ENCODE data around the gene NPIPB4. TPM values are rescaled to one million over a fixed set of nuclear protein-coding genes. Genes with fewer than 3 reads are reported as not detected.
"Not testable (repeated sequence)": the region's sequence is repeated elsewhere in the genome, so short reads cannot be mapped to it uniquely, and the experiment has no call there.

NPIPB4 gene
- total RNA-seq, 2 donors from 2014 or later, result 145 to 202 TPM

DNA sequence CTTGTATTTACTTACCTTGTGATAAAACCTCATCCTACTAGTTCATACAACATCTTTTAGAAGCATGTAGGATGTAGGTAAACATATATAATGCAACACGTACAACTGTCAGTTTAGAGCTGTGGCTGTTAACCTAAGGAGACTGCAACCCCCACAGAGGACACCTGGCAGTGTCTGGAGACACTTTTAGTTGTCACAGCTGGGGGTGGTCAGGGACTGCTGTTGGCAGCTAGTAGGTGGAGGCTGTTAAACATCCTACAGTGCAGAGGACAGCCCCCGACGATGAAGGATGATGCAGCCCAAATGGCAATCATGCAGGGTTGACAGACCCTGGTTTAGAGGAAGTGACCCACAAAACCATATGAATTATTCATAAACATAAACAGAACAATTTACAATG lies 59.0 kb downstream of the NPIPB4 start:
- intact Hi-C loops (cut with DNase I, micrococcal nuclease); ATAC-seq; DNase-seq: not testable (repeated sequence)

DNA sequence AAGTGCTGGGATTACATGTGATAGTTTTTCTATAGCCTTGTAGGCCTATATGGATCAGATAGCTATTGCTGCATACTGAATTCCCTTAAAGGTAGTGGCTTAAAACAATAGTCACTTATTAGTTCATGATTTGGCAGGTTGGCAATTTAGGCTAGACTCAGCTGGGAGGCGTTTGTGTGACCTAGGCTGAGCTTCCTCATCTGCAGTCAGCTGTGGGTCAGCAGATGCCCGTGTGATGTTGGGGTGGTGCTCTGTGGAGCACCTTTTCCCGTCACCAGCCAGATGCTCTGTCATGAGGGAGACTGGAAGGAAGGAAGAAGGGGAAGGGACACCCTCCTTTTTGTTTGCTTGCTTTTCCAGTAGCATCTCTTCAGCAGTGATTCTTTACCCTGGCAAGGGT lies 64.2 kb downstream of the NPIPB4 start:
- intact Hi-C loops (cut with DNase I, micrococcal nuclease), result not testable (repeated sequence)
- peak; percentile 33 for ATAC-seq
- DNase-seq, result peak in 1 of 2 donors; percentile 37

DNA sequence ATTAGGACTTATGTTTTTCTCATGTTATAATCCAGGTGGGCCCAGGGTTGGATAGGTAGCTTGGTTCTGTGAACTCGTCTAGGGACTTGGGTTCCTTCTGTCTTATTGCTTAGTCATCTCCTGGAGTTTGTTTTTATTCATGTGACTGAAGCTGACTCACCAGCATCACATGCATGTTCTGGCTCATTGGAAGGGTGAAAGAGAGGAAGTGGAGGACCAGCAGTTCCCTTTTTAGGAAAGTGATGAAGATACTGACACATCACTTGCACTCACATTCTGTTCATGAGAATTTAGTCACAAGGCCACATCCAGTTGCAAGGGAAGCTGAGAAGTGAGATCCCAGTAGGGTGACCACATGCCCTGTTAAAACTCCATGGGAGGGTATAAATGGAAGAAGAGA lies 67.0 kb downstream of the NPIPB4 start:
- intact Hi-C loops (cut with DNase I, micrococcal nuclease); DNase-seq: not testable (repeated sequence)
- peak; percentile 31 for ATAC-seq

Other genes with a start within 250 kb of the NPIPB4 start
- gene IGSF6, start 205.1 kb downstream of the NPIPB4 start, total RNA-seq, result 1 to 10 TPM; 1.1 to 5.2 TPM
- gene OTOA, start 193.8 kb downstream of the NPIPB4 start, total RNA-seq, result under 1 TPM in 1 of 2 donors, not detected in 1; 0.11 TPM
- 100 to 1,000 TPM; 513 to 643 TPM for gene UQCRC2, start 95.6 kb upstream of the NPIPB4 start, total RNA-seq
- not detected for gene PDZD9, start 143.4 kb upstream of the NPIPB4 start, total RNA-seq
- gene MOSMO, start 150.4 kb upstream of the NPIPB4 start, total RNA-seq, result 1 to 10 TPM; 9.0 to 9.6 TPM
- gene VWA3A, start 234.8 kb upstream of the NPIPB4 start, total RNA-seq, result not detected